DMS153 (cell line): ENCODE measurements around the gene ZNF511.

Experiments used
- DNase-seq: peaks from one replicate; lab custom pipeline; 2025; lab: John Stamatoyannopoulos, UW

The ZNF511 gene

GRCh38 chr10:133274751-133275683 lies 33.7 kb upstream of the ZNF511 start:
- DNase-seq: no peak

- DNase-seq: no peak
These were observed 33.0 kb upstream of the ZNF511 start for GRCh38 chr10:133275684-133276092.

- no peak for DNase-seq
These were observed 32.6 kb upstream of the ZNF511 start for GRCh38 chr10:133276100-133276434.

- DNase-seq: no peak
These were observed 32.1 kb upstream of the ZNF511 start, which contains the start of gene ADAM8 for GRCh38 chr10:133276435-133277201. Gene ADAM8, minus strand, starts transcription at chr10:133276868. Its CDS starts 51 bp downstream, at chr10:133276817.

GRCh38 chr10:133277277-133277992 lies 31.3 kb upstream of the ZNF511 start:
- DNase-seq: no peak

- no peak for DNase-seq
These were observed 30.6 kb upstream of the ZNF511 start for GRCh38 chr10:133277993-133278576.

GRCh38 chr10:133278577-133279265 lies 30.0 kb upstream of the ZNF511 start:
- DNase-seq: peak; percentile 40

GRCh38 chr10:133279326-133280226 lies 29.1 kb upstream of the ZNF511 start:
- no peak for DNase-seq

- DNase-seq: no peak
These were observed 28.2 kb upstream of the ZNF511 start for GRCh38 chr10:133280391-133281059.

GRCh38 chr10:133281084-133281483 lies 27.6 kb upstream of the ZNF511 start:
- no peak for DNase-seq

- no peak for DNase-seq
These were observed 26.9 kb upstream of the ZNF511 start for GRCh38 chr10:133281628-133282372.

- DNase-seq: no peak
These were observed 25.8 kb upstream of the ZNF511 start for GRCh38 chr10:133282846-133283390.

GRCh38 chr10:133283931-133284330 lies 24.8 kb upstream of the ZNF511 start:
- DNase-seq: no peak

- no peak for DNase-seq
These were observed 23.5 kb upstream of the ZNF511 start for GRCh38 chr10:133285217-133285616.

- no peak for DNase-seq
These were observed 22.3 kb upstream of the ZNF511 start for GRCh38 chr10:133286366-133286765.

GRCh38 chr10:133287832-133288500 lies 20.7 kb upstream of the ZNF511 start:
- DNase-seq: no peak

GRCh38 chr10:133289761-133290160 lies 19.0 kb upstream of the ZNF511 start:
- DNase-seq: no peak
